HCT116 (cell line): Measurements from ENCODE around the gene SLC27A5. TPM values are rescaled to one million over a fixed set of nuclear protein-coding genes. Genes with fewer than 3 reads are reported as not detected.

Experiments
- ATAC-seq: fragments of 200-7000 bp; cut with Tn5 transposase; 2 replicates; pipeline ENCODE4 v1.9.1; 2020; ENCODE audit warnings: mild to moderate bottlenecking, moderate library complexity
- BruUV-seq: library from RNA; stranded (reverse); fragments of 400-500 nt; replicated peaks from 2 replicates; lab custom pipeline; 2021; lab: Mats Ljungman, UMichigan
- CTCF ChIA-PET: fragments of 300-600 bp; sonication (Branson Sonifier 250); formaldehyde crosslinking; loops from one replicate; lab custom pipeline; 2021; ENCODE audit warnings: antibody characterized with exemption; lab: Charles Lee
- POLR2A ChIA-PET: fragments of 300-600, 350-600 bp; sonication (Branson Sonifier 250); formaldehyde crosslinking; loops from one replicate; lab custom pipeline; 2021; ENCODE audit warnings: antibody characterized with exemption; lab: Charles Lee
- RAD21 ChIA-PET, 2 experiments: fragments of 300-600 bp; sonication (Branson Sonifier 250); formaldehyde crosslinking; loops; one replicate each; lab custom pipeline; 2023; ENCODE audit warnings: low total read pairs in 2 of 2; ENCODE audit not compliant: uncharacterized antibody in 2 of 2, unreplicated experiment in 2 of 2, low non-redundant PET in 1 of 2; lab: Charles Lee
- DNase-seq: peaks from one replicate; pipeline ENCODE4 v3.0.0-alpha.2; 2010; ENCODE audit warnings: low read depth, low spot score
- H2AFZ ChIP-seq: fragments of 200-600 bp; shearing (Covaris generic), sonication (generic); 2 replicates; pipeline ENCODE4 v1.6.1; 2017; ENCODE audit warnings: low read depth, mixed run types, mixed read lengths, antibody characterized with exemption, low read length; ENCODE audit not compliant: poor library complexity, severe bottlenecking
- H3K27ac ChIP-seq: 2 replicates; pipeline ENCODE4 v1.5.1; 2012; ENCODE audit warnings: low read depth, low read length
- H3K27me3 ChIP-seq: fragments of 200-600 bp; sonication (generic); 2 replicates; pipeline ENCODE4 v1.6.1; 2016; ENCODE audit warnings: mixed run types, low read length, mixed read lengths; ENCODE audit not compliant: insufficient read depth
- H3K36me3 ChIP-seq, 2 experiments: fragments of 200-500 bp in 1 of 2; fragments of 200-600 bp in 1 of 2; sonication (Bioruptor generic) in 1 of 2; sonication (generic) in 1 of 2; 2 replicates each; pipeline versions ENCODE4 v1.5.1 to v1.6.1; 2014 to 2016; ENCODE audit warnings: low read length in 2 of 2, inconsistent platforms in 1 of 2, mixed read lengths in 1 of 2, mixed run types in 1 of 2; ENCODE audit not compliant: insufficient read depth in 2 of 2, control insufficient read depth in 1 of 2
- H3K4me1 ChIP-seq, 2 experiments: fragments of 200-600 bp in 1 of 2; sonication (generic) in 1 of 2; 2 replicates each; pipeline versions ENCODE4 v1.5.1 to v1.6.1; 2012 to 2017; ENCODE audit warnings: low read length in 2 of 2, inconsistent platforms in 1 of 2, mild to moderate bottlenecking in 1 of 2, mixed read lengths in 1 of 2, mixed run types in 1 of 2, moderate library complexity in 1 of 2; ENCODE audit not compliant: insufficient read depth in 2 of 2, control insufficient read depth in 1 of 2
- H3K4me2 ChIP-seq: fragments of 200-600 bp; sonication (generic); 2 replicates; pipeline ENCODE4 v1.6.1; 2017; ENCODE audit warnings: mixed run types, low read length, mixed read lengths
- H3K4me3 ChIP-seq, 2 experiments: fragments of 200-600 bp in 1 of 2; sonication (generic) in 1 of 2; replicated peaks in 1 of 2; 2 replicates each; pipeline ENCODE4 v1.5.1; 2011 to 2016; ENCODE audit warnings: low read length in 2 of 2, control low read depth in 1 of 2, low read depth in 1 of 2, mild to moderate bottlenecking in 1 of 2, mixed read lengths in 1 of 2, mixed run types in 1 of 2
- H3K79me2 ChIP-seq: fragments of 200-600 bp; sonication (generic); 2 replicates; pipeline ENCODE4 v1.6.1; 2017; ENCODE audit warnings: mild to moderate bottlenecking, mixed run types, low read length, moderate library complexity, mixed read lengths; ENCODE audit not compliant: insufficient read depth
- H3K9ac ChIP-seq: fragments of 200-600 bp; sonication (generic); 2 replicates; pipeline ENCODE4 v1.6.1; 2016; ENCODE audit warnings: low read length, mixed read lengths
- H3K9me2 ChIP-seq: fragments of 200-600 bp; sonication (generic), shearing (Covaris generic); 2 replicates; pipeline ENCODE4 v1.6.1; 2017; ENCODE audit warnings: mixed run types, mild to moderate bottlenecking, moderate library complexity; ENCODE audit not compliant: insufficient read depth
- H3K9me3 ChIP-seq, 2 experiments: fragments of 200-500 bp in 1 of 2; fragments of 200-600 bp in 1 of 2; sonication (Bioruptor generic) in 1 of 2; sonication (generic) in 1 of 2; 2 replicates each; pipeline ENCODE4 v1.6.1; 2014 to 2017; ENCODE audit warnings: low read length in 2 of 2, mixed read lengths in 2 of 2, inconsistent platforms in 1 of 2, low read depth in 1 of 2, mild to moderate bottlenecking in 1 of 2, mixed run types in 1 of 2, moderate library complexity in 1 of 2; ENCODE audit not compliant: control insufficient read depth in 1 of 2, insufficient read depth in 1 of 2
- H4K20me1 ChIP-seq: fragments of 200-600 bp; sonication (generic), shearing (Covaris generic); 2 replicates; pipeline ENCODE4 v1.6.1; 2017; ENCODE audit warnings: mixed run types, mild to moderate bottlenecking, moderate library complexity; ENCODE audit not compliant: insufficient read depth
- CBX3 ChIP-seq: IDR thresholded peaks from 2 replicates; pipeline ENCODE4 v1.6.1; 2012; ENCODE audit warnings: low read depth
- CEBPB ChIP-seq: IDR thresholded peaks from 2 replicates; pipeline ENCODE4 v1.6.1; 2012; ENCODE audit warnings: low read depth
- EGR1 ChIP-seq: IDR thresholded peaks from 2 replicates; pipeline ENCODE4 v1.6.1; 2012; ENCODE audit warnings: low read depth
- ELF1 ChIP-seq: IDR thresholded peaks from 2 replicates; pipeline ENCODE4 v1.6.1; 2012; ENCODE audit warnings: low read depth, borderline replicate concordance
- JUND ChIP-seq: IDR thresholded peaks from 2 replicates; pipeline ENCODE4 v1.6.1; 2012
- POLR2A ChIP-seq: IDR thresholded peaks from 2 replicates; pipeline ENCODE4 v1.7.0; 2011; ENCODE audit warnings: borderline replicate concordance; ENCODE audit not compliant: insufficient read depth, insufficient read length; ENCODE audit errors: extremely low read depth
- SIN3A ChIP-seq: IDR thresholded peaks from 2 replicates; pipeline ENCODE4 v1.6.1; 2012; ENCODE audit warnings: low read depth
- SRF ChIP-seq: IDR thresholded peaks from 2 replicates; pipeline ENCODE4 v1.6.1; 2012; ENCODE audit warnings: low read depth
- TCF7L2 ChIP-seq: IDR thresholded peaks from 2 replicates; pipeline ENCODE4 v1.7.0; 2011; ENCODE audit warnings: borderline replicate concordance, inconsistent platforms; ENCODE audit not compliant: insufficient read depth, insufficient read length; ENCODE audit errors: extremely low read depth
- YY1 ChIP-seq: IDR thresholded peaks from 2 replicates; pipeline ENCODE4 v1.6.1; 2011; ENCODE audit warnings: low read length, low read depth, moderate library complexity, mild to moderate bottlenecking; ENCODE audit not compliant: insufficient replicate concordance; ENCODE audit errors: extremely low read depth
- ZFX ChIP-seq: fragments of 450-650 bp; IDR thresholded peaks from 2 replicates; pipeline ENCODE4 v1.6.1; 2017
- intact Hi-C: fragments of 100-400 bp; cut with micrococcal nuclease; formaldehyde crosslinking; loops from 2 replicates; pipeline ENCODE4 v1.10.0; 2022
- total RNA-seq: library from RNA; stranded (reverse); gene quantifications from one replicate; pipeline ENCODE4 v1.2.1, GENCODE V29; 2021; ENCODE audit not compliant: unreplicated experiment
- TF ChIP-seq, protein P1 (sequence below): IDR thresholded peaks from 2 replicates; pipeline ENCODE4 v1.6.1; 2012

SLC27A5 gene
- total RNA-seq, 1 experiment from 2014 or later = 27.1 TPM

DNA sequence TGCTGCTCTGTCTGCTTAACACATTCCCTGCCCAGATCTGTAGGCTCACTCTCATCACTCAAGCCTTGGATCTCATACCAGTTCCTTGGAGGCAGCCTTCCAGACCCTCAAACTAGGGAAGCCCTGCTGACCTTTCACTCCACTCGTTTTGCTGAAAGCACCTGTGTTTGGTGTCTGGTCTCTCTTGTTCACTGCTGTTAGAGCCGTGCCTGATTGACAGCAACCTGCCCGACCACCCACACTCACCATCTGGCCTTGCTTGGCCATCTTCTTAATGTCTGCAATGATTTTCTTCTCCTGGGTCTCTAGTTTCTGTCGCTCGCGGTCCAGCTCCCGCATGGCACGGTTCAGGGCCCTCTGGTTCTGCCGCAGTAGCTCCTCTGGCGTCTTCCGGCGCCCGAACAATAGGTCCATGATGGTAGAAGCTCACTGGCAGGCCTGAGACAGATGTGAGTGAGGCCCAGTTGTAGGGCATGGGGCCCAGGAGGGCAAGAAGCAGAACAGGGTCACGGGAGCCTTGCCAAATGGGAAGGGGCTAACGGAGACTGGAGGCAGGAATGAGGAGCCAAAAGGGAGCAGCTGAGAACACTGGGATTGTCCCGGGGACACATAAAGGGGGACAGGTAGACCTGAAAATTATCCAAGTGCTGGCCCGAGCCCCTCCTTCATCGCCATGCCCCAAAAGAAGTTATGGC lies 42.2 kb upstream of the SLC27A5 start (continued):
- no peak for TF ChIP-seq EGR1
- no peak for TF ChIP-seq CBX3
- no peak for TF ChIP-seq POLR2A
- no peak for TF ChIP-seq JUND
- no peak for TF ChIP-seq ZFX
- TF ChIP-seq SRF = no peak
- TF ChIP-seq ELF1 = no peak
- TF ChIP-seq YY1 = no peak
- no peak for TF ChIP-seq SIN3A

DNA sequence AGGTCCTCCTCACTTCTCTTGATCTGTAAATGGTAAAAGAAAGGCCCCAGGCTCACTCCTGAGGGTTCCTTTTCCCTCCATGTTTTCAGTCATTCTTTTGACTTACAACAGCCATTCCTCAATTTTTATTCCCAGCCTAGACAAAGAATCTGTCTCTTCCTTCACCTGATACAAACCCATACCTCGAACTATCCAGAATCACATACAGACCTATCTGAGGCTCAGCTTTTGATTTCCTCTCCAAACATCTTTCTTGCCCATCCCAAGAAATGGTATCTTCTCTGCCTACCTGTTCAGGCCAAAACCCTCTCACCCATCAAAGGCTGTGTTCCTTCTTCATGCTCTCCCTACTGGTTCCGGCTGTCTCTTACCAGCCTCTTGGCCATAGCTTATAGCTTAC lies 40.9 kb upstream of the SLC27A5 start:
- H3K4me2 ChIP-seq = no peak overlapping the region
- ChIA-PET CTCF (no interaction called here), RAD21 (no interaction called here)

More for the DNA sequence above, 40.9 kb upstream of the SLC27A5 start:
- Histone ChIP-seq H3K9ac (no peak overlapping the region), H3K9me2 (no peaks in the 10 kb centered on the region), H3K4me1 (peaks cover 19 to 35% of the 10 kb centered on the region in 2 experiments; a peak in 3 of 4 replicates), H3K9me3 (no peaks in the 10 kb centered on the region), H3K4me3 (no peak overlapping the region), H3K27ac (no peak overlapping the region), H3K36me3 (peaks cover 39 to 60% of the 10 kb centered on the region in 2 experiments; a peak in 3 of 4 replicates), H3K79me2 (peaks cover 74% of the 10 kb centered on the region), H3K27me3 (no peaks in the 10 kb centered on the region), H4K20me1 (peaks cover 4% of the 10 kb centered on the region; the same call in 1 of the 2 replicates), H2AFZ (no peak overlapping the region)
- TF ChIP-seq ELF1 = no peak
- TF ChIP-seq TCF7L2 = no peak
- TF ChIP-seq POLR2A = no peak
- TF ChIP-seq CEBPB = no peak
- TF ChIP-seq, protein P1, sequence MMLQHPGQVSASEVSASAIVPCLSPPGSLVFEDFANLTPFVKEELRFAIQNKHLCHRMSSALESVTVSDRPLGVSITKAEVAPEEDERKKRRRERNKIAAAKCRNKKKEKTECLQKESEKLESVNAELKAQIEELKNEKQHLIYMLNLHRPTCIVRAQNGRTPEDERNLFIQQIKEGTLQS = no peak
- no peak for TF ChIP-seq ZFX
- POLR2A ChIA-PET = interaction anchor here (1.9 to 3.3 kb wide), 2 partner anchors 9 to 33 kb away, joined by 11 to 33 read pairs; partner anchors contain the start of genes TRIM28 and ZBTB45
- intact Hi-C loops = no loop called here
- no peak for ATAC-seq
- BruUV-seq = no TSS peak
- no peak for DNase-seq
